Activated CD4-positive, CD25-positive, alpha-beta regulatory T cell treated with anti-CD3 and anti-CD28 coated beads, Interleukin-2, amount 50 U/mL, for 72 hours (primary cell): ENCODE measurements around the gene DSCAM.
"Not testable (repeated sequence)": the region's sequence is repeated elsewhere in the genome, so short reads cannot be mapped to it uniquely, and the experiment has no call there.

ENCODE experiments used
- DNase-seq: peaks from one replicate; pipeline ENCODE4 v3.0.0; 2021

The DSCAM gene

GRCh38 chr21:40067751-40068150, 779.2 kb downstream of the DSCAM start:
- DNase-seq: no peak

GRCh38 chr21:40066221-40066620, 780.7 kb downstream of the DSCAM start:
- DNase-seq: no peak

GRCh38 chr21:40060083-40060677, 786.8 kb downstream of the DSCAM start:
- DNase-seq: no peak

- no peak for DNase-seq
Observed at GRCh38 chr21:40057331-40057730, 789.6 kb downstream of the DSCAM start.

- DNase-seq: no peak
Observed at GRCh38 chr21:40056031-40056430, 790.9 kb downstream of the DSCAM start.

- no peak for DNase-seq
Observed at GRCh38 chr21:40054403-40054802, 792.6 kb downstream of the DSCAM start.

GRCh38 chr21:40053007-40053406, 794.0 kb downstream of the DSCAM start:
- DNase-seq: no peak

- no peak for DNase-seq
Observed at GRCh38 chr21:40052276-40052675, 794.7 kb downstream of the DSCAM start.

GRCh38 chr21:40051801-40052200, 795.2 kb downstream of the DSCAM start:
- no peak for DNase-seq

- DNase-seq: no peak
Observed at GRCh38 chr21:40049931-40050290, 797.0 kb downstream of the DSCAM start.

- no peak for DNase-seq
Observed at GRCh38 chr21:40049031-40049930, 797.7 kb downstream of the DSCAM start.

GRCh38 chr21:40047993-40048730, 798.8 kb downstream of the DSCAM start:
- no peak for DNase-seq

- no peak for DNase-seq
Observed at GRCh38 chr21:40047211-40047610, 799.7 kb downstream of the DSCAM start.

GRCh38 chr21:40043866-40044265, 803.1 kb downstream of the DSCAM start:
- no peak for DNase-seq

GRCh38 chr21:40043423-40043822, 803.5 kb downstream of the DSCAM start:
- DNase-seq: no peak

GRCh38 chr21:40041446-40041845, 805.5 kb downstream of the DSCAM start:
- DNase-seq: no peak

GRCh38 chr21:40033156-40033782, 813.7 kb downstream of the DSCAM start:
- not testable (repeated sequence) for DNase-seq

GRCh38 chr21:40029888-40030287, 817.1 kb downstream of the DSCAM start:
- DNase-seq: no peak

- DNase-seq: not testable (repeated sequence)
Observed at GRCh38 chr21:40028393-40028792, 818.6 kb downstream of the DSCAM start.

GRCh38 chr21:40021558-40022351, 825.2 kb downstream of the DSCAM start:
- DNase-seq: no peak

- no peak for DNase-seq
Observed at GRCh38 chr21:40020651-40021050, 826.3 kb downstream of the DSCAM start.

GRCh38 chr21:40018871-40019475, 828.0 kb downstream of the DSCAM start:
- no peak for DNase-seq
